ENCODE measurements around the gene ZNF85.
"Not testable (repeated sequence)": the region's sequence is repeated elsewhere in the genome, so short reads cannot be mapped to it uniquely, and the experiment has no call there.

The ZNF85 gene

GRCh38 chr19:20964798-20965197 lies 41.7 kb downstream of the ZNF85 start:
- no peak for DNase-seq (ENCODE audit: insufficient read length, low spot score)
- no peak for FAIRE-seq
- TF ChIP-seq CTCF (IDR thresholded peaks at IDR 0.05; ENCODE audit: insufficient read depth, missing control alignments): no peak

- DNase-seq (ENCODE audit: insufficient read length, low spot score) (no peak), FAIRE-seq (no peak)
- no peak for TF ChIP-seq CTCF (IDR thresholded peaks at IDR 0.05; ENCODE audit: insufficient read depth, missing control alignments)
Measured at GRCh38 chr19:20968092-20968491, 45.0 kb downstream of the ZNF85 start.

GRCh38 chr19:20969498-20969897 lies 46.4 kb downstream of the ZNF85 start:
- no peak for TF ChIP-seq CTCF (IDR thresholded peaks at IDR 0.05; ENCODE audit: insufficient read depth, missing control alignments)
- FAIRE-seq: no peak
- DNase-seq (ENCODE audit: insufficient read length, low spot score): no peak

GRCh38 chr19:20969898-20970297 lies 46.8 kb downstream of the ZNF85 start:
- FAIRE-seq: no peak
- TF ChIP-seq CTCF (IDR thresholded peaks at IDR 0.05; ENCODE audit: insufficient read depth, missing control alignments): no peak
- no peak for DNase-seq (ENCODE audit: insufficient read length, low spot score)

- FAIRE-seq; DNase-seq (ENCODE audit: insufficient read length, low spot score): not testable (repeated sequence)
Measured at GRCh38 chr19:20992788-20993187, 69.7 kb downstream of the ZNF85 start.

- TF ChIP-seq CTCF (IDR thresholded peaks at IDR 0.05; ENCODE audit: insufficient read depth, missing control alignments): no peak
Measured at GRCh38 chr19:20999731-21000352, 76.8 kb downstream of the ZNF85 start.

More at GRCh38 chr19:20999731-21000352, 76.8 kb downstream of the ZNF85 start:
- DNase-seq (ENCODE audit: insufficient read length, low spot score) (peak; percentile 81), FAIRE-seq (peak; percentile 90)
